ENCODE data around the gene RPL26.

DNA sequence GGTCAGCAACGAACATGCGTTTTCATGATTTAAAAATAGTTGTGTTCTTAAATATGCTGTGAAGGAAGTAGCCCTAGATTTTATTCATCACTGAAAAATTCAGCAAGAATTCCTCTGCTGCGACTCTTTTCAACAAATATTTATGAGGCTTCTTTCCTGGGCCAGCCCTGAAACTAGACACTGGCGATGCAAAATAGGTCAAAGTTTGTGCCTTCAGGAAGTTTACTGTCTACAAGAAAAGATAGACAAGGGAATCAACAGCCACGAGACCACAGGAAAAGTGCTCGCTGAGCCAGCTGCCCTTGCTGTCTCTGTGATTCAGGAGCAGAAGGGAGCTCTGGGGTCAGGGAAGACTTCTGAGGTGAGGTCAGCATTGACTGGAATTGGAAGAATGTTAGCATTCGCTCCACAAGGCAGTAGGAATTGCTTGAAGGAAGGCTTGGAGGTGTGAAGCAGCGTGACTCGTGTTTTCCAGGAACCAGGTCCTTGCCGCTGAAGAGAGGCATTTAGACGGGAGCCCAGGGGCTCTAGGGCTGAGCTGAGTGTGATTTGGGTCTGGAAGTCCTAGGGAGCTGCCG, 1.9 kb upstream of the RPL26 start:
- TF ChIP-seq EZH2phosphoT487 (IDR thresholded peaks at IDR 0.05; ENCODE audit: low read length) (no peak), CTCF (IDR thresholded peaks at IDR 0.05; ENCODE audit: low read length) (no peak)
